Upper lobe of right lung (tissue), 1 donor: Measurements from ENCODE around the gene NAGPA. TPM values are rescaled to one million over a fixed set of nuclear protein-coding genes. Genes with fewer than 3 reads are reported as not detected.

Experiments used
- ATAC-seq: fragments of 200-7000 bp; cut with Tn5 transposase; one replicate; pipeline ENCODE4 v1.9.1; 2020; ENCODE audit warnings: mild to moderate bottlenecking, moderate library complexity
- DNase-seq: peaks from one replicate; pipeline ENCODE4 v3.0.0-alpha.2; 2020
- H3K27ac ChIP-seq: fragments of 200-600 bp; one replicate; pipeline ENCODE4 v1.8.0; 2022
- H3K27me3 ChIP-seq: fragments of 200-600 bp; one replicate; pipeline ENCODE4 v1.8.0; 2022; ENCODE audit warnings: mild to moderate bottlenecking
- H3K36me3 ChIP-seq: fragments of 200-600 bp; one replicate; pipeline ENCODE4 v1.8.0; 2022
- H3K4me1 ChIP-seq: fragments of 200-600 bp; one replicate; pipeline ENCODE4 v1.8.0; 2022
- H3K4me3 ChIP-seq: fragments of 200-600 bp; one replicate; pipeline ENCODE4 v1.8.0; 2022; ENCODE audit warnings: mild to moderate bottlenecking
- H3K9me3 ChIP-seq: fragments of 200-600 bp; one replicate; pipeline ENCODE4 v1.8.0; 2022
- intact Hi-C: fragments of 100-400 bp; cut with DNase I; formaldehyde crosslinking; loops from one replicate; pipeline ENCODE4 v1.11.0; 2022
- total RNA-seq: library from RNA; stranded (reverse); fragmentation: NEBNext Ultra II Directional; extraction: Animal tissue kit (Norgen Biotek cat#: 25700); gene quantifications from one replicate; pipeline ENCODE4 v1.2.1, GENCODE V29; 2021
- TF ChIP-seq, protein P1 (sequence below): fragments of 200-600 bp; IDR thresholded peaks from one replicate; pipeline ENCODE4 v1.8.0; 2022; ENCODE audit warnings: antibody characterized with exemption
- donor health status: DM: no; HTN: yes; CAD: no; lungs with severe emphysema.

The NAGPA gene
- total RNA-seq, 1 donor from 2014 or later: 16.7 TPM

DNA sequence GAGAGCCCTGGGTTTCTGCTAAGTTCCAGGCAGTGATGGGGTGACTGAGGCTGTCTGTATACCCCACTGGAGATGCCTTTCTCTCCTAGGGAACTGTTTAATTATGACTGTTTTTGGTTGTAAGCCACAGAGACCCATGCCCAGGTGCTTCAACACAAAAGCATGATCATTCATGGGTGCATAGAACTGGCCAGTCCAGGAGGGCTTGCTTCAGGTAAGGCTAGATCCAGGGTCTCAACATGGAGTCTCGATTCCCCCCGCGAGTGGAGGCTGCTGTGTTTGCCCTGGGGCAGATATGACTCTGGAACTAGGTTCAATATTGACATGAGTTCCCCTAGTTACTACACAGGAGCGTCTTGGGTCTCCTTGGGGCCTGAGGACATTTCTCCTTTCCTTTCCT lies 17.8 kb downstream of the NAGPA start:
- Histone ChIP-seq H3K4me3 (no peak overlapping the region), H3K27ac (no peak overlapping the region), H3K4me1 (no peaks in the 10 kb centered on the region), H3K9me3 (no peaks in the 10 kb centered on the region), H3K27me3 (no peaks in the 10 kb centered on the region), H3K36me3 (no peaks in the 10 kb centered on the region)
- no peak for DNase-seq
- no peak for ATAC-seq
- intact Hi-C loops: no loop called here
- TF ChIP-seq, protein P1, sequence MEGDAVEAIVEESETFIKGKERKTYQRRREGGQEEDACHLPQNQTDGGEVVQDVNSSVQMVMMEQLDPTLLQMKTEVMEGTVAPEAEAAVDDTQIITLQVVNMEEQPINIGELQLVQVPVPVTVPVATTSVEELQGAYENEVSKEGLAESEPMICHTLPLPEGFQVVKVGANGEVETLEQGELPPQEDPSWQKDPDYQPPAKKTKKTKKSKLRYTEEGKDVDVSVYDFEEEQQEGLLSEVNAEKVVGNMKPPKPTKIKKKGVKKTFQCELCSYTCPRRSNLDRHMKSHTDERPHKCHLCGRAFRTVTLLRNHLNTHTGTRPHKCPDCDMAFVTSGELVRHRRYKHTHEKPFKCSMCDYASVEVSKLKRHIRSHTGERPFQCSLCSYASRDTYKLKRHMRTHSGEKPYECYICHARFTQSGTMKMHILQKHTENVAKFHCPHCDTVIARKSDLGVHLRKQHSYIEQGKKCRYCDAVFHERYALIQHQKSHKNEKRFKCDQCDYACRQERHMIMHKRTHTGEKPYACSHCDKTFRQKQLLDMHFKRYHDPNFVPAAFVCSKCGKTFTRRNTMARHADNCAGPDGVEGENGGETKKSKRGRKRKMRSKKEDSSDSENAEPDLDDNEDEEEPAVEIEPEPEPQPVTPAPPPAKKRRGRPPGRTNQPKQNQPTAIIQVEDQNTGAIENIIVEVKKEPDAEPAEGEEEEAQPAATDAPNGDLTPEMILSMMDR: no peak

- ATAC-seq (no peak), DNase-seq (no peak)
- H3K27me3 ChIP-seq: no peaks in the 10 kb centered on the region
- no peaks in the 10 kb centered on the region for H3K36me3 ChIP-seq
- no peak overlapping the region for H3K27ac ChIP-seq
- intact Hi-C loops: no loop called here
- H3K4me1 ChIP-seq: no peaks in the 10 kb centered on the region
- TF ChIP-seq, protein P1: no peak
- no peak overlapping the region for H3K4me3 ChIP-seq
- H3K9me3 ChIP-seq: no peaks in the 10 kb centered on the region
Observed at GRCh38 chr16:5015351-5015750, 18.4 kb downstream of the NAGPA start.

- TF ChIP-seq, protein P1: no peak
- intact Hi-C loops: no loop called here
- DNase-seq: no peak
- Histone ChIP-seq H3K4me1 (no peaks in the 10 kb centered on the region), H3K4me3 (no peak overlapping the region), H3K27me3 (no peaks in the 10 kb centered on the region), H3K27ac (no peak overlapping the region), H3K36me3 (no peaks in the 10 kb centered on the region), H3K9me3 (no peaks in the 10 kb centered on the region)
- no peak for ATAC-seq
Observed at GRCh38 chr16:5012887-5013286, 20.8 kb downstream of the NAGPA start.

- intact Hi-C loops: no loop called here
- Histone ChIP-seq H3K27me3 (no peaks in the 10 kb centered on the region), H3K27ac (no peak overlapping the region), H3K9me3 (no peaks in the 10 kb centered on the region), H3K36me3 (no peaks in the 10 kb centered on the region), H3K4me3 (no peak overlapping the region), H3K4me1 (no peaks in the 10 kb centered on the region)
- TF ChIP-seq, protein P1: no peak
- DNase-seq (no peak), ATAC-seq (no peak)
Observed at GRCh38 chr16:5011637-5012036, 22.1 kb downstream of the NAGPA start.

GRCh38 chr16:5010576-5011329 lies 23.0 kb downstream of the NAGPA start:
- no peaks in the 10 kb centered on the region for H3K4me1 ChIP-seq
- H3K9me3 ChIP-seq: no peaks in the 10 kb centered on the region
- ATAC-seq (no peak), DNase-seq (no peak)
- TF ChIP-seq, protein P1: no peak
- H3K36me3 ChIP-seq: no peaks in the 10 kb centered on the region
- no peaks in the 10 kb centered on the region for H3K27me3 ChIP-seq
- intact Hi-C loops: no loop called here
- H3K4me3 ChIP-seq: no peak overlapping the region
- no peak overlapping the region for H3K27ac ChIP-seq
